RPMI7951 (cell line): ENCODE data around the gene ACAD8. TPM values are rescaled to one million over a fixed set of nuclear protein-coding genes. Genes with fewer than 3 reads are reported as not detected.
"Not testable (repeated sequence)": the region's sequence is repeated elsewhere in the genome, so short reads cannot be mapped to it uniquely, and the experiment has no call there.

ENCODE experiments used
- DNase-seq: peaks from one replicate; pipeline ENCODE4 v3.0.0-alpha.2; 2012; ENCODE audit warnings: low read depth
- total RNA-seq: library from RNA; depleted of rRNA; stranded (reverse); fragments of >200 nt; shearing (Covaris generic); gene quantifications from 2 replicates; pipeline ENCODE4 v1.2.3, GENCODE V29; 2014

Gene ACAD8
- total RNA-seq, 1 experiment from 2014 or later = 20.3 TPM

GRCh38 chr11:134238956-134239355 lies 14.4 kb upstream of the ACAD8 start:
- no peak for DNase-seq

GRCh38 chr11:134240592-134240991 lies 12.8 kb upstream of the ACAD8 start:
- DNase-seq = no peak

- no peak for DNase-seq
Observed at GRCh38 chr11:134242376-134242775, 11.0 kb upstream of the ACAD8 start.

GRCh38 chr11:134243913-134244312 lies 9.5 kb upstream of the ACAD8 start:
- DNase-seq = no peak

- no peak for DNase-seq
Observed at GRCh38 chr11:134244593-134244992, 8.8 kb upstream of the ACAD8 start.

GRCh38 chr11:134245434-134245833 lies 7.9 kb upstream of the ACAD8 start:
- DNase-seq = no peak

- no peak for DNase-seq
Observed at GRCh38 chr11:134246100-134246499, 7.3 kb upstream of the ACAD8 start.

- no peak for DNase-seq
Observed at GRCh38 chr11:134246678-134247077, 6.7 kb upstream of the ACAD8 start.

GRCh38 chr11:134248910-134249480 lies 4.4 kb upstream of the ACAD8 start:
- no peak for DNase-seq

GRCh38 chr11:134250246-134250645 lies 3.1 kb upstream of the ACAD8 start:
- DNase-seq = no peak

- DNase-seq = no peak
Observed at GRCh38 chr11:134250675-134251074, 2.7 kb upstream of the ACAD8 start.

- no peak for DNase-seq
Observed at GRCh38 chr11:134252346-134253187, 801 bp upstream of the ACAD8 start.

- no peak for DNase-seq
Observed at GRCh38 chr11:134254433-134255183, 1.2 kb downstream of the ACAD8 start.

- not testable (repeated sequence) for DNase-seq
Observed at GRCh38 chr11:134255184-134255561, 1.8 kb downstream of the ACAD8 start.

- no peak for DNase-seq
Observed at GRCh38 chr11:134257101-134257500, 3.7 kb downstream of the ACAD8 start.

- DNase-seq = no peak
Observed at GRCh38 chr11:134258577-134258976, 5.2 kb downstream of the ACAD8 start.

- no peak for DNase-seq
Observed at GRCh38 chr11:134260503-134260902, 7.1 kb downstream of the ACAD8 start.

GRCh38 chr11:134260983-134261382 lies 7.6 kb downstream of the ACAD8 start:
- DNase-seq = no peak

- no peak for DNase-seq
Observed at GRCh38 chr11:134261626-134262488, 8.5 kb downstream of the ACAD8 start.

GRCh38 chr11:134264966-134265764 lies 11.8 kb downstream of the ACAD8 start:
- no peak for DNase-seq

- DNase-seq = no peak
Observed at GRCh38 chr11:134266440-134266839, 13.1 kb downstream of the ACAD8 start.
